MM.1S (cell line): ENCODE measurements around the gene ABCC9.

Experiments used
- DNase-seq: peaks from one replicate; pipeline ENCODE4 v3.0.0-alpha.2; 2015
- H2AFZ ChIP-seq: fragments of 300-600 bp; sonication (generic); 2 replicates; pipeline ENCODE4 v1.6.0; 2016; ENCODE audit warnings: antibody characterized with exemption, low read length
- H3F3A ChIP-seq: fragments of 300-600 bp; sonication (generic); 2 replicates; pipeline ENCODE4 v1.6.1; 2016; ENCODE audit warnings: mild to moderate bottlenecking, antibody characterized with exemption, low read length, moderate library complexity, mixed read lengths; ENCODE audit not compliant: insufficient read depth
- H3K27ac ChIP-seq: fragments of 300-600 bp; sonication (generic); 2 replicates; pipeline ENCODE4 v1.5.1; 2016; ENCODE audit warnings: mild to moderate bottlenecking, low read length
- H3K27me3 ChIP-seq: fragments of 300-600 bp; sonication (generic); replicated peaks from 2 replicates; pipeline ENCODE4 v1.6.0; 2016; ENCODE audit warnings: low read length; ENCODE audit not compliant: insufficient read depth
- H3K36me3 ChIP-seq: fragments of 300-600 bp; sonication (generic); replicated peaks from 2 replicates; pipeline ENCODE4 v1.6.1; 2016; ENCODE audit warnings: mild to moderate bottlenecking, low read length, mixed read lengths; ENCODE audit not compliant: insufficient read depth
- H3K4me1 ChIP-seq: fragments of 300-600 bp; sonication (generic); 2 replicates; pipeline ENCODE4 v1.6.1; 2016; ENCODE audit warnings: low read length, mixed read lengths
- H3K4me2 ChIP-seq: fragments of 300-600 bp; sonication (generic); 2 replicates; pipeline ENCODE4 v1.6.0; 2016; ENCODE audit warnings: low read depth, low read length
- H3K4me3 ChIP-seq: fragments of 300-600 bp; sonication (generic); 2 replicates; pipeline ENCODE4 v1.5.1; 2016; ENCODE audit warnings: low read length, mixed read lengths
- H3K79me2 ChIP-seq: fragments of 300-600 bp; sonication (generic); 2 replicates; pipeline ENCODE4 v1.6.1; 2016; ENCODE audit warnings: mixed run types, low read length, mixed read lengths
- H3K9ac ChIP-seq: fragments of 300-600 bp; sonication (generic); 2 replicates; pipeline ENCODE4 v1.6.1; 2016; ENCODE audit warnings: low read length, mixed read lengths
- H3K9me2 ChIP-seq: fragments of 300-600 bp; sonication (generic); replicated peaks from 2 replicates; pipeline ENCODE4 v1.6.1; 2016; ENCODE audit warnings: mild to moderate bottlenecking, low read length, mixed read lengths; ENCODE audit not compliant: insufficient read depth
- H3K9me3 ChIP-seq: fragments of 300-600 bp; sonication (generic); replicated peaks from 2 replicates; pipeline ENCODE4 v1.6.1; 2016; ENCODE audit warnings: mild to moderate bottlenecking, low read length, mixed read lengths; ENCODE audit not compliant: insufficient read depth
- H4K20me1 ChIP-seq: fragments of 300-600 bp; sonication (generic); 2 replicates; pipeline ENCODE4 v1.6.1; 2016; ENCODE audit warnings: mild to moderate bottlenecking, low read length, moderate library complexity, mixed read lengths; ENCODE audit not compliant: insufficient read depth
- CTCF ChIP-seq: fragments of 300-600 bp; sonication (generic); IDR thresholded peaks from 2 replicates; pipeline ENCODE4 v1.5.1; 2016; ENCODE audit warnings: antibody characterized with exemption, low read length, mixed read lengths
- EZH2 ChIP-seq: fragments of 300-600 bp; sonication (generic); optimal IDR thresholded peaks from 2 replicates; pipeline ENCODE3; 2017; ENCODE audit warnings: low read depth, mild to moderate bottlenecking, antibody characterized with exemption, low read length, mixed read lengths
- EZH2phosphoT487 ChIP-seq: fragments of 300-600 bp; sonication (generic); IDR thresholded peaks from 2 replicates; pipeline ENCODE4 v1.6.1; 2018; ENCODE audit warnings: antibody characterized with exemption, low read length

ABCC9 gene

GRCh38 chr12:21945002-21945401 lies 3.8 kb upstream of the ABCC9 start:
- no peak overlapping the region for H3K4me2 ChIP-seq
- no peaks in the 10 kb centered on the region for H3K4me1 ChIP-seq
- no peaks in the 10 kb centered on the region for H4K20me1 ChIP-seq
- H3K4me3 ChIP-seq: no peak overlapping the region
- no peaks in the 10 kb centered on the region for H3F3A ChIP-seq
- no peaks in the 10 kb centered on the region for H3K9me3 ChIP-seq
- H3K36me3 ChIP-seq: no peaks in the 10 kb centered on the region
- no peaks in the 10 kb centered on the region for H3K79me2 ChIP-seq
- H3K9me2 ChIP-seq: no peaks in the 10 kb centered on the region
- H3K9ac ChIP-seq: no peak overlapping the region
- no peak for DNase-seq
- no peak overlapping the region for H3K27ac ChIP-seq
- H3K27me3 ChIP-seq: no peaks in the 10 kb centered on the region
- H2AFZ ChIP-seq: no peak overlapping the region
- TF ChIP-seq EZH2phosphoT487 (no peak), EZH2 (no peak), CTCF (no peak)

GRCh38 chr12:21942377-21942703 lies 1.1 kb upstream of the ABCC9 start:
- DNase-seq: no peak
- no peak overlapping the region for H3K4me2 ChIP-seq

GRCh38 chr12:21941506-21942376 lies 515 bp upstream of the ABCC9 start:
- Histone ChIP-seq H3K27me3 (no peaks in the 10 kb centered on the region), H3F3A (no peaks in the 10 kb centered on the region), H3K4me2 (no peak overlapping the region), H3K9me2 (no peaks in the 10 kb centered on the region), H2AFZ (no peak overlapping the region), H3K9ac (no peak overlapping the region), H3K79me2 (no peaks in the 10 kb centered on the region), H3K36me3 (no peaks in the 10 kb centered on the region), H4K20me1 (no peaks in the 10 kb centered on the region), H3K4me3 (no peak overlapping the region), H3K4me1 (no peaks in the 10 kb centered on the region), H3K27ac (no peak overlapping the region), H3K9me3 (no peaks in the 10 kb centered on the region)
- DNase-seq: no peak
- TF ChIP-seq EZH2phosphoT487: no peak
- TF ChIP-seq CTCF: no peak
- TF ChIP-seq EZH2: no peak

More at GRCh38 chr12:21942377-21942703, 1.1 kb upstream of the ABCC9 start:
- H3F3A ChIP-seq: no peaks in the 10 kb centered on the region
- no peaks in the 10 kb centered on the region for H3K36me3 ChIP-seq
- H4K20me1 ChIP-seq: no peaks in the 10 kb centered on the region
- H3K27ac ChIP-seq: no peak overlapping the region
- no peak overlapping the region for H3K4me3 ChIP-seq
- no peaks in the 10 kb centered on the region for H3K79me2 ChIP-seq
- no peaks in the 10 kb centered on the region for H3K4me1 ChIP-seq
- H3K27me3 ChIP-seq: no peaks in the 10 kb centered on the region
- H3K9me3 ChIP-seq: no peaks in the 10 kb centered on the region
- H2AFZ ChIP-seq: no peak overlapping the region
- TF ChIP-seq CTCF (no peak), EZH2 (no peak), EZH2phosphoT487 (no peak)
- no peak overlapping the region for H3K9ac ChIP-seq
- H3K9me2 ChIP-seq: no peaks in the 10 kb centered on the region
